HG03469 (cell line): ENCODE data around the gene DNAJC3.

Experiments used
- ATAC-seq: cut with Tn5 transposase; IDR thresholded peaks from one replicate; pipeline ENCODE4 v1.9.1; 2021; ENCODE audit warnings: mild to moderate bottlenecking, moderate library complexity, moderate number of reproducible peaks; ENCODE audit not compliant: unreplicated experiment

The DNAJC3 gene

DNA sequence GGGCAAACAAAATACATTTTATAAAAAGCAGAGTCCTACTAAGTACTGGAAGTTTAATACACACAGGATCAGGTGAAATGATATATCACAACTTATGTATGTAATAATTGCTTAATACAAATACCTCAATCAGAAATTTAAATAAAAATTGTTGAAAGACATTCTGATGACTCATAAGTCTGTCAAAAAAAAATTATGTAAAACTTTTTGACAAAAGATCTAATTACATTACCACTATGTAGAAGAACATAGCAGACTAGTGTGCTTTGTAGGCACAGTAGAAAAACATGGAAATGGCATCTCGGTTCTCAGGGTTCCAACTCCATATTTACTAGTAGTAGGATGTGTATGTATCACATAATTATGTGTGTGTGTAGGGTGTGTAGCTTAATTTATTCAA is 156.2 kb downstream of the DNAJC3 start:
- no peak for ATAC-seq

DNA sequence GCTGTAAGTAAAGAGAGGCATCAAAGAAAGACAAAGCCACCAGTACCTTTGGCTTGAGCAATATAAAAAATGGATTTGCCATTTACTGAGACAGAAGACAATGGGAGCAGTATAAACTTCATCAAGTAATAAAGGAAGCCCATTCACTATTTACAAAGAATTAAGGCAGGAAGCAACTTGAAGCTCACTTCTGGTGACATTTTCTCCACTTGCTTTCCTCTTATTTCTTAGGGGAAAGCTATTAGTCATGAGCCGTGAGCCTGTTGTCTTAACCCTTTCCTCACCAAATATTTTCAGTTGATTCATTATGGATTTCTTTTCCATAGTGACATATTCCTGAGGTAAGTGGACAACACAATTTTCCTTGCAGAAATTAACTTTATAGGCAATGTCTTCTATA is 156.8 kb downstream of the DNAJC3 start:
- no peak for ATAC-seq

DNA sequence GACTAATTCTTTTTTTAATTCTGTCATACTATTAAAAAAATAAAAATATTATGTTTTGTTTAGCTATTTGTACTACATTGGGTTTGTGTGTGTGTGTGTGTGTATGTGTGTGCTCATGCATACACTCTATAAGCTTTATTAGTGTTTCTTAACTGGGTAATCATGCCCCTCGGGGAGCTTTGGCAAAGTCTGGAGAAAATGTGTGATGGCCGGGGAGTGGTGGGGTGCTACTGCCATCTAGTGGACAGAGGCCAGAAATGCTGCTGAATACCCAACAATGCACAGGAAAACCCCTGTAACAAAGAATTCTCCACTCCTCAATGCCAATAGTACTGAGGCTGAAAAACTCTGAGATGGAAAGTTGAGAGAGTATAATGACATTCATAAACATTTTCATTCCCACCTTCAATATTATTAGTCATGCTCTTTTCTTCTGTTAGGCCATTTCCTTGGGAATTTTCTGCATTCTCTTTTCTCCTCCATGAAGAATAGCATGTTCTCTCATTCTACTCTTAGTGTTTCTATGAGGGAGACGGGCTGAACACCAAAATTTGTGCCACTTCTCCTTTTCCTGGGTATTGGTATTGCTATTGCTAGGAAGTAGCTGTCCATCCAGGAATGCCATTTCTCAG is 157.3 kb downstream of the DNAJC3 start:
- peak; percentile 82 for ATAC-seq

DNA sequence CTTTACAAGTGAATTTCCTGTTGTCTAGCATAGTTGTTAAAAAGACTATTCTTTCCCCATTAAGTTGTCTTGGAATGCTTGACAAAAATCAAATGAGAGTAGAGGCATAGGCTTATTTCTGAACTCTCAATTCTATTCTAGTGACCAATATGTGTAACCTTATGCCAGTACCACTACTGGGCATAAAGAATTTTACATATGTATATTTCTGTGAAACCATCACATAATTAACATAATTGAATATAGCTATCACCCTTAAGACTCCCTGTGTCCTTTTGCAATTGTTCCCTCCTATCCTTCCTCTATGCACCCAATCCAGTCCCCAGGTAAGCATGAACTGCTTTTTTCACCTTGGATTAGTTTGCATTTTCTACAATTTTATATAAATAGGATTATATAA is 165.0 kb downstream of the DNAJC3 start:
- ATAC-seq, result no peak

DNA sequence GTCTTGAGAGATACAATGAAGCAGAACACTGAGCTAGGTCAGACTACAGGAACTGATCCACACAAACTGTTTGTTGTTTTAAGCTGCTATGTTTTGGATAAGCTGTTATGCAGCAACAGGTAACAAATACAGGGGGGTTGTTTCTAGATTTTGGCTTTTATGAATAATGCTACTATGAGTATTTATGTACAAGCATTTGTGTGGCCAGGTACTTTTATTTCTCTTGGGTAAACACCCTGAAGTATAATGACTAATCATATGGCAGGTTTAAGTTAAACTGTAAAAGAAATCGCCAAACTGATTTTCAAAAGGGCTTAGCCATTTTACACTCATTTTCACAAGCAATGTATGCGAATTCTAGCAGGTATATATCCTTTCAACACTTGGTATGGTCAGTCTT is 166.0 kb downstream of the DNAJC3 start:
- ATAC-seq, result no peak
